Limb (tissue), 2 donors: ENCODE results near the gene NTSR2.

Source experiments
- DNase-seq, 2 donors: peaks; one replicate each; pipeline ENCODE4 v3.0.0-alpha.2; 2016; ENCODE audit errors: extremely low spot score in 2 of 2

The NTSR2 gene

DNA sequence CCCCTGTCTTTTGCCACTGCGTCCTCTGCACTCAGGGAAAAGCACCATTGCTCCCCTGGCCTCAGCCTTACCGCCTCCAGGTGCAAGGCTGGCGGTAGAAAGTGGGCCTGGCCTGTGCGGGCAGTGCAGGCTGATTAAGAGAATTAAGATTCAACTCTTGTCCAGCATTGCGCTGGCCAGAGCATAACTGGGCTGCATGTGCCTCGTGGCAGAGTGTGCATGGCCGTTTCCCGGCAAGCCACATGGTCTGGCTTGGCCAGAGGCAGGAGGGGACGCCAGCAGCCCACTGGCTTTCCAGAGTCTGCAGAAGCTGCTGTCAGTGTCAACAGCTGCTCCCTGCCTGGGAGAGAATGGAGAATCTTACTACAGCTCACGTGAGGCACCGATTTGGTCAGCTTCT lies 12.3 kb downstream of the NTSR2 start:
- DNase-seq: no peak

DNA sequence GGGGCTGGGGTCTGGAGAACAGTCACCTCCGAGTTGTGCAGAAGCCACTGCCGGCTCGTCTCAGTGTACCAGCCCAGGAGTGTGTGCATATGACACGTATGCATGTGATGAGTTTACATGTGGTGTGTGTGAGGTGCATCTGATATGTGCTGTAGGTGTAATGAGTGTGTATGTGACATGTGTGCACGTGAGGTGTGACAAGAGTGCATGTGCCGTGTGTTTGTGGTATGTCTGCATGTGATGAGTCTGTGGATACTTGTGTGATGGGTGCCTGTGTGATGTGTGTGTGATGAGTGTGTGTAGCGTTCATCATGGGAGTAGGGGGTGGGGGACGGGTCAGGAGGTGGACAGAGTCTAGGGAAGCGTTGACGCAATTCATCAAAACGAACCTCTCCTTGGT lies 12.8 kb downstream of the NTSR2 start:
- DNase-seq: no peak

DNA sequence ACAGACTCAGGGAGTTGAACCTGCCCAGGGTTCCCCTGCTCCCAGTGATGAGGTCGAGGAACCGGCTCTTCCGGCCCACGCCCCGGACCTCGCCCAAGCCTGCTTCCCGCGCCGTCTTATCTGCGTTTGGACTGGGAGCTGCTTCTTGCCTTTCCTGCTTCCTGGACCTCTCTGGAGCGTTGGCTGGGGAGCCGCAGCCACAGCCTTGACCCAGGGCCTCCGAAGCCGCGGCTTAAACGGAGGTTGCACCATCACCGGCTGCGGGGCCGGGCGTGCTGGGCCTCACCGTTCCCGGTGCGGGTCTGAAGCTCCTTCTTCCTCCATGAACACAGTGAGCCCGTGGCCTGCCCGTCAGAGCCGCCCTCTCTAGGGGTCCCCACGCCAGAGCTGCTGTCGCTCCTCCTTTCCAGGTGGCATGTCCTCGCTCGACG lies 13.3 kb downstream of the NTSR2 start:
- DNase-seq: no peak

DNA sequence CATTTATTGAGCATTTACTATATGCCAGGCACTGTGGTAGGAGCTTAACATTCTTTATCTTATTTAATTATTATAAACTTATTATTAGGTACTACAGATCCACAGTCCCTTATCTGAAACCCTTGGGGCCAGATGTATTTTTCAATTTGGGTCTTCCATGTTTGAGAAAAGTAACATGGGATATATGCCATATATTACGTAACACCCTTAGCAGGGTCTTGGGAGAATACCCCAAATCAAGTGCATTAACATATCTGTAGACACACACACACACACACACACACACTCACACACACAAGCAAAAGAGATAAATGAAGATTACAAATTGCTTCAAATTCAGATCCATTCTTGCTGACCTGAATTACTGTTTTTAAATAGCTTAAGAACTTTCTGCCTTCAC lies 13.7 kb downstream of the NTSR2 start:
- no peak for DNase-seq

DNA sequence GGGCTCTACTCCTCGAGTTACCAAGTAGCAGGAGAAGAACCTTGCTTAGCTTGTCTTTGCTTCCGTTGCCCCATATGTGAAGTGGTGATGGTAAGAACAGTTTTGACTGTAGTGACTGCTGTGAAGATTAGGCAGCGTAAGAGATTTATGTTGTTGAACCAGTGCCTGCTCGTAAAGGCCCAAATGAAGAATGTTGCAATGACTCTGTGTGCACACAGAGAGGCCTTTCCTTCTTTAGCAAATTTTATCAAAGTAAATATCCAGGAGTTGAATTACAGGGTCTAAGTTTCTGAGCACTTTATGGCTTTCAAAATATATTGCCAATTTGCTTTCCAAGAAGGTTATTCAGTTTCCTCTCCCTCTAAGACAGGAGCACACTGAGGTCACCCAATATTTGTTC lies 14.5 kb downstream of the NTSR2 start:
- no peak for DNase-seq

DNA sequence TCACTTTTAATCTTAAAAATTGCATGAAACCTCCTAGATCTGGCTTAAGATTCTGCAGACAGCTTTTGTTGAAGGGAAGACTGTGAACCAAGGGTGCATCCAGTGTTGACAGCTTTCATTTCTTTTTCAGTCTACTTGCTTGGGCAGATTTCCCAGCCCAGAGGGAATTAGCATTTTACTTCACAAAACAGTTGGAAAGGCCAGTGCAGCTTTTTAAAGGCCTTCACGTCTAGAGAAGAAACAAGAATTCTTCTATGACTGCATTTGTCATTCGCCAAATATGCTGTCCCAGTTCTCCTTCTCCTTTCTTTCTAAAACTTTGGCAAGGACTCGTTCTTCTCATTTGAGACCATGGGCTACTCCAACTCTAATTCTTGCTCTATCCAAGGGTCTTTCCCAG lies 17.4 kb downstream of the NTSR2 start:
- DNase-seq: no peak

DNA sequence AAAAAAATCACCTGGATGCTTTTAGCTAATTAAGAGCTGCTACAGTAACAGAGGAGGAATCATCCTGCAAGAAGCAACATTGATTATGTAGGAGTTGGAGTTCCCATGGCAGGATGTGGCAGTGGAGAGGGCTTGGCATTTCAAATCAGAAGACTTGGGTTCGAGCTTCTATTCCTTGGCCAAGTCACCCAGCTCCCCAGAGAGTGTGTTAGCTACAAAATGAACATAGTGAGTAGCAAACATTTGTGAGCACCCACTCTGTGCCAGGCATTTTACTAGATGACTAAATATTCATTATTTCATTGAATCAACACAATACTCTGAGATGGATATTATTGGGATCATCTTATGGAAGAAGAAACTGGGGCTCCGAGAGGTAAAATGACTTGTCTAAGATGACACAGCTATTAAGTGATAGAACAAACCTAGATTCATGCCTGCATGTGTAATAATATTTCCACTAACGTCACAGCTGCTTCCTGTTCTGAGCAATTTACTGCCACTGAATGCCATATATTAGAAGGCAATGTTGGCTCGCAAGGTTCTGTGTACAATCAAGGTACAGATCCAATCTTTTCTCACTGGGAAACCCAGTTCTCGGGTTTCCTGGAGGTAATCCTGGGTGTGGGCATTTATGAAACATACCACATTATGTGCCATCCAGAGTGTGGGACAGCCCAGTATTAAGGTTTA lies 18.0 kb downstream of the NTSR2 start:
- no peak for DNase-seq

DNA sequence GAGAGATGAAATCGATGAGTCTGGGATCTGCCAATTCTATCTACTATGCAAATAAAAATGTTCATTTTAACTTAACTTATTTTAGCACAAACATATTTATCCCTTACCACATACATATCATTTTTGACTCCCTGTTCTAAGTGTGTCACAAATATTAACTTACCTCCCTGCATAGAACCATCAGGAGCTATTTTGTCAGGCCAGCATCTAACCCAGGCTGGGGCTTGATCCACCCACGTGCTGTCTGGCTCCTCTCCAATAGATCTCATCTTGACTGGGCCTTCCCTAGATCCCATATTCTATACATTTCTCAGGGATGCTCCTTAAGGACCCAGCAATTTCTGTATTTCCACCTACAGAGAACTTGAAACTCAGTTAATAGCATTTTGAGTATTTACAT lies 20.9 kb downstream of the NTSR2 start:
- no peak for DNase-seq

DNA sequence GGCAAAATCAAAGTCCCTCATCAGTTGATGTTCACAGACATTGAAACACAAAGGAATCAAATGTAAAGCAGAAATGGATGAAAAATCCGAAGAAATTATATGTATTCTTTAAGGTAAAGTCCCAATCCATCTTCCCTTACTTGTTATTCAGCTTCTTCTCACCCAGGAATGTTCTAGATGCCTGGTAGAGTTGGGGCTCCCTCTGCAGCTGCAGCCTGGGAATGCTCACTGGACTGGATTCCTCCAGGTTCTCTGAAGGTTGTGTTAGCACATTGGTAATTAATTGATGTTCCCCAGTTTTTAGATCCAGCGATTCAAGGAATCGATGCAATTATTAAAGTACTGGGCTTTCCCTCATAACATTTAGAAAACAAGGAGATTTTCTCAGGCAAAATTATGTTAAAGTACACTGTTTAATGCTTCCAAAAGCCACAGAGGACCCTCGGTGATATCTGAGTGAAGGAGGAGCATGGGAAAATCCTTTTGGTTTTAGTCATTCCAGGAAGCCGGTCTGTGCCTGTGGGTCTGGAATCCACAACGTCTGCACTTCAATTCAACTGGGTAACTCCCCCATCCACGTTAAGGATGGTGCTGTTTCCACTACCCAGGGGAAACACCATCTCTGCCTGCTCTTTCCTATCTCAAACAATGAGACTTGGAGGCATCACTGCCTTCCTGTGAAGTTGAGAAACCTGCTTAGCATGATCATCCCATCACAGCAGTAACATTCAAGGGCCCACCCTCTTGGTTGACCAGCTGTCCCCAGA lies 22.0 kb downstream of the NTSR2 start:
- DNase-seq: no peak

DNA sequence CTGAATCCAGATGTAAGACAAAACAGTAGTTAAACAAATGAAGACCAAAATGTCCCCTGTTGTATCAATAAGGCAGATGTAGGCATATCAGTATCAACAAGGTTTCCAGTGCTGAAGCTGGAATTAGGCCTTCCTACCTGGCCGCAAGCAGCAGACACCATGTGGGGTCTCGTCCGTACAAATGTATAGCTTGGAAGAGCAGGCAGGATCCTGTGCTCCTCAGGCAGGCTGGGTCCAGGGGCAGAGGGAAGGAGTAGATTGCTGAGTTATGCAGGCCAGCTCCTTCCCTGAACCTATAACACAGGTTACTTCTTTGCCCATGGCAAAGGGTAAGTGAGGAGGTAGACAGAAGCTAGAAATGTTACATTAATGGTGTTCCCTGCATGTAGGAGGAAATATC lies 23.5 kb downstream of the NTSR2 start:
- DNase-seq: no peak

DNA sequence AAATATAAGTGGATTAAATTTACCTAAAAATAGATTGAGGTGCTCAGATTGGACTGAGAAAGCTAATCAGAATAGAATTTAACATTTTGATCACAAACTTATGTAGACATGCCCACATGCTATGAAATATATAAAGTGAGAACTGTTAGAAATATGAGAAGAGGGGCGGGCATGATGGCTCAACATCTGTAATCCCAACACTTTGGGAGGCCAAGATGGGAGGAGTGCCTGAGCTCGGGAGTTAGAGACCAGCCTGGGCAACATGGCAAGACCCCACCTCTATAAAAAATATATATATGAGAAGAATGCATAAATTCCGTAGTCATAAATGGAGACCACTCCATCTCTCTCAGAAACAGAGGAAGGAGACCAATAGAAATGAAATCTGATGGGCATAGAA lies 25.7 kb downstream of the NTSR2 start:
- DNase-seq: no peak

DNA sequence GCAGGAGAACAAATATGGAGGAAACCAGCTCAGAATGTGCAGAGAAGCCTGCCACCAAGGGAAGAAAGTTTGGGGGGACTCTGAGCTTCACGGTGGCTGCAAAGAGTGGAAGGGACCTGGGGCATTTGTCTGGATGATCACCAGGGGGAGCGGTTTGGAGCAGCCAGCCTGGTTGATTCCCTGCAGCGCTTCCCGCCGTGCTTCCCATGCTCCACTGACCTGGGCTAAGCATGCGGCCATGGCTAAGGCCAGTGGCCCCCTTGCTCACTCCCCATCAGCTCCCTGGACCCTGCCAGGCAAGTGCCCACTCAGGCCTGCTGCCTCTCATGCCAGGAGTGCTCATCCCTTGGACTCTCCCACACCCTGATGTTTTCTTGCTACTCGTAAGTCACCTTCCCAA lies 27.0 kb downstream of the NTSR2 start:
- no peak for DNase-seq

DNA sequence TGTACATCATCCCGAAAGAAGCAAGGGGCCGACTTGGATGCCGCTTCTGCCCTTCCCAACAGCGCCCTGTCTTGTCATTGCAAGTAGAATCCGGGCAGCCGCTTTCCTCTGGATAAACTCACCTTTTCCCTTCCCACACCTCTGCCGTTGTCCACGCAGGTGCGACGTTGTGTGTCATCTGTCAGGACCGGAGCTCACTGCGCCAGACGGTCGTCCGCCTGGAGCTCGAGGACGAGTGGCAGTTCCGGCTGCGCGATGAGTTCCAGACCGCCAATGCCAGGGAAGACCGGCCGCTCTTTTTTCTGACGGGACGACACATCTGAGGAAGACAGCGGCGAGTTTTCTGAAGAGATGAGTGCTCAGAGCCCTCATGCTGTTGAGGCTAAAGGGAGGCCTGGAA lies 29.9 kb downstream of the NTSR2 start:
- no peak for DNase-seq

DNA sequence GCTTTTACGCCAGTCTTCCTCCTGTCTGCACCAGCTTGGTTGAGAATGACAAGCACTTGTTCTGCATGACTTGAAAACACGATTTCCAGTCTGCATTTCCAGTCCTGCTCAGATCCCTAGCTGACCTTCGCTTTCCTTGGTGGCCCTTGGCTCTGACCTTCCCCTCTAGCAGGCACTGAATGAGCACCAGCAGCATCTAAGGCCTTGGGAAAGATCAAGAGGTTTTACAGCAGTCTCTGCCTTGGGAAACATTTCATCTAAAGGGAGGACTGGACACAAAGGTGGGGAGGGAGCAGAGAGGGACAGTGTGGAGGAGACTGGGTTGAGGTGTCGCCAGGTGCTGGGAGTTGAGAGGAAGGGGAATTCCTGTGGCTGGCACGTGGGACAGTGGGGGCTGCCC lies 30.5 kb downstream of the NTSR2 start:
- DNase-seq: no peak

DNA sequence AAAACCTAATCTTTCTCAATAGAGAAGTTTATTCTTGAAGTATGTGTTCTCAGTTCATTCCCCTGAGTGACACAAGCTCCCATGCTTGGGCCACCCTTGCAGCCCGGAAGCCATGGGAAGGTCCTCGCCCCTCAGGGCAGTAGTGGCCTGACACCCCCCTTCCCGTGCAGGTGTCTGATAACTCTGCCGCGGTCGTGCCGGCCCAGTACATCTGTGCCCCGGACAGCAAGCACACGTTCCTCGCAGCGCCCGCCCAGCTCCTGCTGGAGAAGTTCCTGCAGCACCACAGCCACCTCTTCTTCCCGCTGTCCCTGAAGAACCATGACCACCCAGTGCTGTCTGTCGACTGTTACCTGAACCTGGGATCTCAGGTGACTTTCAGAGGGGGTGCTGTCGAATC lies 32.4 kb downstream of the NTSR2 start:
- DNase-seq: no peak

DNA sequence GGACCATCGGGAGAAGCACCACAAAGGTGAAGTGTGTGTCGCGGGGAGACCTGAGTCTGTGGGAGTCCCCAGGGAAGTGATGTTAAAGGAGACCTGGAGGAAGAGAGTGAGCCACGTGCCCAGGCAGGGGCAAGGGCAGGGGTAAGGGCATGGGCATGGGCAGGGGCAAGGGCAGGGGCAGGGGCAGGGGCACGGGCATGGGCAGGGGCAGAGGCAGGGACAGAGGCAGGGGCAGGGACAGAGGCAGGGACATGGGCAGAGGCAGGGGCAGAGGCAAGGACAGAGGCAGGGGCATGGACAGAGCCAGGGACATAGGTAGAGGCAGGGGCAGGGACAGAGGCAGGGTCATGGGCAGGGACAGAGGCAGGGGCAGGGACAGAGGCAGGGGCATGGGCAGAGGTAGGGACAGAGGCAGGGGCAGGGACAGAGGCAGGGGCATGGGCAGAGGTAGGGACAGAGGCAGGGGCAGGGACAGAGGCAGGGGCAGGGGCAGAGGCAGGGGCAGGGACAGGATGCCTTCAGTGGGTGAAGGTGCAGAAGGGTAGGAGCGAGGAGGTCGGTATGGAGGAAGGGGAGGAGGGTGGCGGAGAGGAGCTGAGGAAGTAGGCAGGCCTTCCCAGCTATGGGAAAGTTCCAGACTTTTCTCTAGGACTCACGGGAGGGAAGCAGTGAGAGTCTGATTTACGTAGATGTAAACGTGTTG lies 33.3 kb downstream of the NTSR2 start:
- no peak for DNase-seq

DNA sequence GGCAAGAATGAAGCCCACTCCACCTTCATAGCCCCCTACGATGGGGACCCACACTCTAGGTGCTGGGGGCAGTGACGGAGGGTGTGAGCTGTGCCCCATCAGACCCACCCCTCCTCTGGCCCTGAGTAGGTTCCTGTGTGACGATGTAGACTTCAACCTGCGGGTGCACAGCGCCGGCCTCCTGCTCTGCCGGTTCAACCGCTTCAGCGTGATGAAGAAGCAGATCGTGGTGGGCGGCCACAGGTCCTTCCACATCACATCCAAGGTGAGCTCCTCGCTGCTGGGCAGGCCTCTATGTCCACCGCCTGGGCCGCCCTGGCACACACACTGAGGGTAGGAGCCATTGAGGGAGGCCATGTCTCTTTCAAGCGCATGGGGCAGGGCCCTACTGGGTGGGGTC lies 34.9 kb downstream of the NTSR2 start:
- no peak for DNase-seq

DNA sequence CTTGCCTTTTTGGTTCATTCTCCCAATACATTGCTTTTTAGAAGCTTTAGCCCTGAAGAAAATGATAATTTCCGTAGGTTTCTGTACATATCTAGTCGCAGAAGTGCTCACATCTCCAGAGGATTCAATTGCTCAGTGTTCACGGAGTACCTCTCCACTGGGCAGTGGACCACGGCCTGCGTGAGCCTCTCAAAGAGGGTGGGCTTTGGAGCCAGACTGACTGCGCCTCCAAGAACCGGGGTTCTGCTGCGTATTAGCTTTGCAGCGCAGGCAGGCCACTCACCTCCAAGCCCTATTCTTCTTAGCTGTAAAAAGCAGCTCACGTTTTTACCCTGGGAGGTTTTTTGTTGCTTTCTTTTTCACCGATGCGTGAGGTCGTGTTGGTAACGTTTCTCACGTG lies 35.4 kb downstream of the NTSR2 start:
- DNase-seq: no peak

DNA sequence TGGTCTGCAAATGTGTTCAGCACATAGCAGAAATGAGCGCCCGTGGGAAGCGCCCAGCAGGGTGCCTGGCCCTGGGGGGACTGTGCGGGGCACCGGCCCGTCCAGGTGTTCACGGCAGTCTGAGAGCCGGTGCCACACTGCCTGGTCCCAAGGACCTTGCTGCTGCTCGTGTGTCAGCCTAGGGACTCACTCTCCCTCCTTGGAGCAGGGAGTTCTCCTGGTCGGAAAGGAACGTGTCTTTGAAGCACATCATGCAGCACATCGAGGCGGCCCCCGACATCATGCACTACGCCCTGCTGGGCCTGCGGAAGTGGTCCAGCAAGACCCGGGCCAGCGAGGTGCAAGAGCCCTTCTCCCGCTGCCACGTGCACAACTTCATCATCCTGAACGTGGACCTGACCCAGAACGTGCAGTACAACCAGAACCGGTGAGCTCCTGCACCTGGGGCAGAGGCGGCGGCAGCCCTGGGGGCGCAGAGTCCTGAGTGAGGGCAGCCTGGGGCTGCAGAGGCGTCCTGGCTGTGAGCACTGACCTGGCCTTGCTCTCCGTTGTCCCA lies 36.0 kb downstream of the NTSR2 start:
- DNase-seq: no peak

DNA sequence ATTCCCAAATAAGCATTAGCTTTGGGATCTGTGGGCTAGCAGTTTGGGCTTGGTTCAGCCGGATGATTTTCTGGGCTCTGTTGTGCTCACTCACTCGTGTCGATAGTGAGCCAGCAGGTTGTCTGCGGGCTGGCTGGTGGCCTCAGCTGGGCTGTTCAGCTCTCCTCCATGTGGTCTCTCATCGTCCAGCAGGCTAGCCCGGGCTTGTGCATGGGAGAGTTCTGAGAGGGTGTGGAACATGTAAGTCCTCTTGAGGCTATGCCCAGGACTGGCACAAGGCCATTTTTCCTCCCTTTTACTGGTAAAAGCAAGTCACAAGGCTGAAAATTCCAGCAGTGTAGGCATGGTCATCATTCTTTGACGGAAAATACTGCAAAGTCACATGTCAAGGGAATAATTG lies 38.5 kb downstream of the NTSR2 start:
- DNase-seq: no peak

DNA sequence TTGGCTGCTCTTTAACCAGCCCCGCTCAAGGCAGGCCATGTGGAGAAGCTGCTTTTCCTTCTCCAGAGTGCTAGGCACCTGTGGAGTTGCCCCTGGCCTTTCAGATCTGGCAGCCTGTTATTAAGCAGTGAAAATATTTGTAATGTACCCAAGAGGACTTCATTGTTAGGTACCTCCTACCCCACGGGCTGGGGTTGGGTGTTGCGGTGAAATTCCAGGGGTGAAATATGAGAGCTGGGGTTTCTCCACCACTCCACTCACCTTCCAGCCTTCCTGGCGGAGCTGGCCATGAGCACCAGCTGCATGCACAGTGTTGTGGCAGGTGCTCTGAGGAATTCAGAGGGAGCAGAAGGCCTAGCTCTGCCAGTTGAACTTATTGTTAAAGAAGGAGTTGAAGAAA lies 39.1 kb downstream of the NTSR2 start:
- DNase-seq: no peak

DNA sequence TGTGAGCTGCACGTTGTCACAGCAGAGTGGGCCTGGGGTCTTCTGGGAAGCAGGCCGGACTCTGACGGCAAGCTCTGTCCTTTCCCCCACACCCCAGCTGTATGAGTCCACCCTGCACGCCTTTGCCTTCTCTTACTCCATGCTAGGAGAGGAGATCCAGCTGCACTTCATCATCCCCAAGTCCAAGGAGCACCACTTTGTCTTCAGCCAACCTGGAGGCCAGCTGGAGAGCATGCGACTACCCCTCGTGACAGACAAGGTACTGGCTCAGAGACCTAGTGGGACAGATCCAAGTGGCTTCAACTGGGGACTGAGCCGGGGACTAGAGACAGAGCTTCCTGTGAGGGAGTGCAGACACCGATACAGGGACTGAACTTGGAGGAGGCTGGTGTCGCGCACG lies 40.1 kb downstream of the NTSR2 start:
- DNase-seq: no peak
